HG03521 (cell line): ENCODE results near the gene VGLL4.
"Not testable (repeated sequence)": the region's sequence is repeated elsewhere in the genome, so short reads cannot be mapped to it uniquely, and the experiment has no call there.

Source experiments
- ATAC-seq: cut with Tn5 transposase; IDR thresholded peaks from one replicate; pipeline ENCODE4 v1.9.1; 2021; ENCODE audit warnings: mild to moderate bottlenecking, moderate library complexity; ENCODE audit not compliant: unreplicated experiment

The VGLL4 gene

DNA sequence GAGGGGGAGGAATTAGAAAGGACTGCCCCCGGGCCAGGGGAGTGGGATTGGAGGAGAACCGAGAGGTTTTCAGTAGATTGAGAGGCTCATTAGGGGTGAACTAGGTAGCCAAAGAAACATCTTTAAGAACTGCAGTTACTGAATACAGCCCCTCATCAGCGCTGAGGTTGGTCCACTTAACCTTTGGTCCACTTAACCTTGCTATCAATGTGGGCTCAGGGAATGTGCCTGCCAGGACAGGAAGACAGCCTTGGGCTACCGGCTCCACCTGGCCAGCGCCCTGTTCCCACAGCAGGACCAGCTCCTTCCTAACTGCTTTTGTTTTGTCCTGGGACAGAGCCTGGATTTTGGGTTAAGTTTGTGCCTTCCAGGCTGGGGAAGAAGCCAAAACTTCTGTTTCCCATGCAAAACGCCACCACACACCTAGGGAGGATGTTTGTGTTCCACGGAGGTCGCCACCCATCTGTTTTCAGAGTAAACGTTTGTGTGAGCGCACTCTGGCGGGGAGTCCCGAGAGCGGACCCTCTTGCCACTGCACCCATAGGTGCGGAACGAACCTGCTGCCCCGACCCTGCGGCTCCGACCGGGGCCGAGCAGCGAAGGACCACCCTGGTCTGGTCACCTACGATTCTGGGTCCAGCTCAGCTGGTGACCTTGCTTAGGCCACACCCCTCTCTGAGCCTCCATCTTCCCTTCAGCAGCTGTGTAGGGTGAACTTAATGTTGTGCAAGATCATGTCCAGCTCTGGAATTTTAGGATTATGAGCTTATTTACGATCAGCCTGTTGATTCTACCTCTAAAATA, 107.4 kb downstream of the VGLL4 start:
- ATAC-seq: no peak

DNA sequence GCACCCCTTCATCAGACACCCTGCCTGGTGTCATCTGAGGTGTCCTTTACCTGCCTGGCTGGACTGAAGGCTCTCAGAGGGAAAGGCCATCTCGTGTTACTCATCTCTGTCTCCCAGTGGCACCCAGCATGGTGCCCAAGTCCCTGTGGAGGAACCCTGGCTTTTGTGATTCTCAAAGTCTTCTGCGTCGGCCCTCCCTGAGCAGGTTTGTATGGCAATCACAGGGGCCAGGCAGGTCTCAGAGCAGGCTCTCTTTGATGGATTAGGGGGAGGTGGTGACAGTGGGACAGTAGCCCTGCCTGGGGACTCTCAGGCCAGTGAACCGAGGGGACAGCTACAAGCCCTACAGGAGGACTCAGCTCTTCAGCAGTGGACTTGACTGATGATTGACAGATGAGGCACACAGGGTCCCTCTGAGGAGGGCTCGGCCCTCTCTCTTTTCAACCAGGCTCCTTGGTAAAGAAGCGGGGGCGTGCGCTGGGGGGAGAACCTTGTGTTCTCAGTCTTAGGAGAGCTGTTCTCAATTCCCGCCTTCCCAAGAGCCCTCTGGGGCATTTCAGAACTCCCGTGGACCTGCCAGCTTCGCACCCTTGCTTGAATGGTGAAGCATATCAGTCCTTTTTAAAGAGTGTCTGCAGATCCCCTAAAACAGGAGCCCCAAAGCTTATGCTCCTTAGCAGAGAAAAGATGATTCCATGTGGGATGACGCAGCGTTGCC, 108.3 kb downstream of the VGLL4 start:
- ATAC-seq: no peak

DNA sequence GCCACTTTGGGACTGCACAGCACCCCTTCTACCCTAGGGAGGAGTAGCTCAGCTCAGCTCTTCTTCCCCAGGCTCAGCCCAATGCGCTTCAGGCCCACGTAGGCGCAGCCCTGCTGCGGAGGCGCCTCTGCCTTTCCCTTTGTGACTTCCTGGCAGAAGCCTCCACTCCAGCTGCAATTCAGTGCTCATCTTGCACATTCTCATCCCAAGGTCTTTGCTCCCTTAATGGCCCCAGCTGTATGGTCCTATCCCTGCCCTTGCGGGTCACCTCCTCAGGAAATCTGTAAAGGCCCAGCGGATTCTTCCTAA, 109.0 kb downstream of the VGLL4 start:
- ATAC-seq: no peak

DNA sequence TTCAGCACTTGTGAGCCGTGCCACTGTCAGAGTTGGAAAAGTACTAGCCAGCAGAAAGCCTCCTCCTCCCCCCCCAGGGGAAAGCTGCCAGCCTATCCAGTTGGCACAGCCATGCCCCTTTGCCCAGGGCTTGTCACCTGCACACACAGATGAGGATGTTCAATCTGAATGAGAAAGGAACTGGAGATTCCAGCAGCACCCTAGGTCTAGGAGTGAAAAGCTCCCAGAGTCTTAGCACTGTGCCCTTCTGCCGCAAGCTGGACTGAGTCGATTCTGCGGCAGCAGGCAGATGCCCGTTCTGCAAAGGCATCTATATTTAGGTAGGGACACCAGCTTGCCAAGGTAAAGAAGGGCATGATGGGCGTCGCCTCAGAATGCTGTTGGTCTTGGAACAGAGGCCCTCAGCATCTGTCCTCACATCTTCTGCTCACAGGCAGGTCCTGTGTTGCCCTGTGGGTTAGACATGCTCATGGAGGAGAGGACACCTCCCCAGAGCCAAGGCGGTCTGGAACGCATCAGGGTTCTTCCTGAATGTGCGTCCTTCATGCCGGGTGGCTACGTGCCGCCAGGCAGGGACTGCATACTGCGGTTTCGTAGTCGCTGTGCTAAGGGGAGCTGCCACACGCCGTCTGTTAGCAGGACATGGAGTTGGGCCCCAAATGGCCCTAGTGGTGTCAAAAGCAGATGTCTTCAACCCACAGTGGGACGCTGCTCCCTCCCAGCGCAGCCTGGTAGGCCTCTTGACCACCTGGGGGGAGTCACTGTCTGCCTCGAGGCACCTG, 109.5 kb downstream of the VGLL4 start:
- ATAC-seq: no peak

DNA sequence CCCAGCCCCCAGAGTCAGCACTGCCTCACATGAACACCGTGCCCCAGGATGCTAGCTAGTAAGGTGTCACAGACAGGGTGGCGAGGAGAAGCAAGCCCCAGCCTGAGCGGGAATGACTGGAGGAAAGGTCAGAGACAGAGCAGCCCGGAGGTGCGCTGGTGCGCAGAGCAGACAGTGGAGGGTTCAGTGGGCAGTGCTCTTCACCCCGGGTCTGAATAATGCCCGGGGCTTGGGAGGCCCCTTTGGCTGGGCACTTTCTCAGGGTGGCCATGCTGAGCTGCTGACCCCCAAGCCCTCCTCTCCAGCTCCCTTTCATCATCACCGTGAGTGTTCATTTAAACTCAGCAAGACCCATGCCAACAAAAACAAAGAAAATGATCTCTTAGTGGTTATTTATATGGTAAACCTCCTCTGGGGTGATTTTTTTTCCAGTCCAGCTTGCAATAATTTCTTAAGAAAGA, 110.8 kb downstream of the VGLL4 start:
- no peak for ATAC-seq

DNA sequence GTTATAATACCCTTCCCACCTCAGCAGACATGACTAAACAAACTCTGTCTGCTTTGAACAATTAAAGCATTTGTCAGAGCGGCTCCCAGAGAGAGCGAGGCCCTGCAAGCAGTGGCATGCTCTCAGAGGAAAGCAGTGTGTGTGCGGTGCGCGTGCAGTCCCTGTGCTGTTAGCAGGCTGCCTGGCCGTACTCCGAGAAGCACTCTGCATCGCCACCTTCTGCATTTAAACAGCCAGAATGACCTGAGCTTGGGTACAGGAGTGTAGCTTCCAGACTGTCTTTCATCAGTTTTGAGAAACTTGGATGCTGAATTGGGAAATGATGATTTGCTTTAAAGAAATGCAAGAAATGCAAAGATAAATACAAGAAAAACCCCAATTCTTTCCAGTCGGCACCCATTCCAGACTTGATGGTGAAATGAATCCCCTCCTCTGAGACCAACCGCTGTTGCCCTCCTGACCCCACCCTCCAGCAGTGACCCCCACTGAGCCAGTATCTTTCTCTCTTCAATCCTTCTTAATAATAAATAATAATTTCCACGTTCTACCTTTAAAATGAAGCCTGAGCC, 113.5 kb downstream of the VGLL4 start:
- no peak for ATAC-seq

DNA sequence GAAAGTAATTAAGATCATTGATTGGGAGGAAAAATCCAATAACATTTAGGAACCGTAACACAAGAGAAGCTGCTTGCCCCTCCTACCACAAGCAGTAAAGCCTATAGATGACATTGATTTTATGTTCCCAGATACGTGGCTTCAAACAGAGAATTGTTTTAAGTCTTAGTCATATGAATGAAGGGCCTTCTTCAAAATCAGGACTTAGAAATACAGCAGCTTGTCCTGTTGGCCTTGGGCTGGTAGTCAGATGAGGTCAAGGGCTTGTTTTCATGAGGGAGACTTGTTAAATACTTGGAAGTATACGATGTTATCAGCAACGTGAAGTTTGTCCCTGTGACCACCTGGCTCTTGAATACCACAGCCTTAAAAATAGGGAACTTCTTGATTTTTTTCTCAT, 114.4 kb downstream of the VGLL4 start:
- ATAC-seq: no peak

DNA sequence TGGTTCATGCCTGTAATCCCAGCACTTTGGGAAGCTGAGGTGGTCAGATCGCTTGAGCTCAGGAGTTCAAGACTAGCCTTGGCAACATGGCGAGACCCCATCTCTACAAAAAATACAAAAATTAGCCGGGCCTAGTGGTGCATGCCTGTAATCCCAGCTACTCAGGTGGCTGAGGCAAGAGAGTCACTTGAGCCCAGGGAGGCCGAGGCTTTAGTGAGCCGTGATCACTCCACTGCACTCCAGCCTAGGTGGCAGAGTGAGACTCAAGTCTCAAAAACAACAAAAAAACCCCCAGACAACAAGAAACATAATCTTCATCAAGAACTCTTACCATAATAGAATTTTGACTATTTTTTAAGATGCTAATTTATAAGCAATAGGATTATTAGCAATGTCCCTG, 117.6 kb downstream of the VGLL4 start:
- ATAC-seq: not testable (repeated sequence)

DNA sequence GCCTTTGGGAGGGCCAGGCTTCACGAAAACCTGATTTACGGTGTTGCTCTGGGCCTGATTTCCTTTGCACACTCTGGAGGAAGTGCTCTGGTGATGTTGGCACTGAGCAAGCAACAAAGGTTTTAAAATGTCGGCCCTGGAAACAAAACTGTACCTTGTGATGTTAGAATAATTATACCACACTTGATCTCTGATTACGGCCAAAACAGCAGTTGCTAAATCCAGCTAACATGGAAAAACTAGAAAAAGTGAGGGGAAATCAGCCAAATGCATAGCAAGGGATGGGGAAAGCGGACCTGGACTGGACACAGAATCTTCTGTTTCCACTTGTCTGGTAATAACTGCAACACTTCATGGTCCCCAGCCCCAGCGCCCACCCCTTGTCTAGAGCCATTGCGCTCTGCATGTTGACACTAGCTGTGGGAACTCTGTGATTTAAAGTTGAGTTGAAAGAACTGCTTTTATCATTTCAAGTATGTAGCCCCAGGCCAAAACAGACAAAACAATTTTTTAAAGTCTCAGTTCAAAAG, 120.1 kb downstream of the VGLL4 start:
- ATAC-seq: no peak

DNA sequence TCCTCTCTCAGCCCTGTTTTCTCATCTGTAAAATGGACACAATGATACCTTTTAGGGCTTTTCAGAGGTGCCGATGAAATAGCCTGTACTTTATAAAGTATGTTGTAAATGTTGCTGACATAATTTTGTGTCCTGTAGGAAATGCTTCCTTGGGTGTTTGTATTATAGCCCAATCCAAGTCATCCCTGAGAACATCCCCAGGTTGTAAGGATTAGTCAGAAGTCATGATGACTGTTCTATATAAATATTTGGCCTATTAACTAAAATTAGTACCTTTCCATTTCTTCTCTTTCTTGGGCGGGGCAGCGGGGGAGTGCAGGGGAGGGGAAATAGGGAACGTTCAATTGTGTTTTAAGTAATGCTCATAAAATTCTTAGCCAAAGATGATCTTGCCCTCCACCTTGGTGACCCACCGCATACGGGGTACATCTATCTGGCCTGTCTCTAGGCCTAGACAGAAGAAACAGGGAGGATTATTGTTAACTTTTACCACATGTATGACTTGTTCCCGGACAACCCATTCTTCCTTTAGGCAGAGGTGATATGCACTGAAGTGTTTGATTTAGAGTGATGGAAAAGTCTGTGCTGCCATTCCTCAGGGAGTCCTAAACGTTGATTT, 120.7 kb downstream of the VGLL4 start:
- ATAC-seq: no peak

DNA sequence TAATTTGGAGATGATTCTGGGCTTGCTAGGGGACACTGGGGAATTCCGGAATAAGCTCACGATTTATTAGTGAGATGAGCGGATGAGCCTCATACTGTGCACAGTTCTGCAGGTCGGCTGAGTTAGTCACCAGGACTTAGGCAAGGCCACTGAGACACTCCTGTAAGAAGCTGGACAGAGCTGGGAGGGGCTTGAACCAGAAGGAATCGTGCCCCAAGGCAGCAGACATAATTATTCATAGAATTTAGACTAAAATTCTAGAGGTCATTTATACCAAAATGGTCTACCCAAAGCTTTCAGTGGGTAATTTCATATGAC, 121.4 kb downstream of the VGLL4 start:
- ATAC-seq: no peak

DNA sequence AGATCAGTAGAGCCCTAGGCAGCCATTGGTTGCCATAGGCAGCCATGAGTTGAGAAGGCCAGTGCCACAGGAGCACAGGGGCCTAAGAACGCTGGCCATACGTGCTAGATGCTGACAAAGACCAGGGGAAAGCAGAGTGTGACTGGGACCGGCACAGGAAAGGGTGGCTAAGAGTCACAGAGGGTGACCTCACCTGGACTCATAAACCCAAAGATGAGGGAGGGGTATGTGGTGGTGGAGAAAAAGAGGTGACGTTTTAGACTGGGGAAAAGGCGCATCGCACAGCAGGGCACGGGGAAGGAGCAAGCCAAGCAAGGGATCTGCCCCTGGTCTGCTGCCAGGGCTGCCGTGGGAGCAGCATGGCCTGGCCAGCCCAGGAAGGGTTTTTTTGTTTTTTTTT, 122.5 kb downstream of the VGLL4 start:
- ATAC-seq: no peak

DNA sequence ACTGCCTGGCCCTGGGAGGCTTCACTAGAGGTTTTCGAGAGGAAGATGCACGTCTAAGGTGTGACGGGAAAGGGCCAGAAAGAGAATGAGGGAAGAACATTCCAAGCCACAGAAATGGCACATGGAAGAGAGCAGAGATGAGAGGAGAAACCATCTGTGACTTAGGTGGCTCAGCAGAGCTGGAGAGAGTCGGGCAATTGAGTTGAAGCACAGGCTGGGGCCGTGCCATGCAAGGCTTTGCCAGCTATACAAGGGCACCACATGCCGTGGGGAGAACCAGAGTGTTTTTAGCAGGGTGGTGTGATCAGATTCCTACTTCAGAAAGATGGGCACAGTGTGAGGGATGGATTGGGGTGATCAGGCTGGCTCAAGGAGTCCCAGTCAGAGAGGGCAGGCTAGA, 126.1 kb downstream of the VGLL4 start:
- no peak for ATAC-seq

DNA sequence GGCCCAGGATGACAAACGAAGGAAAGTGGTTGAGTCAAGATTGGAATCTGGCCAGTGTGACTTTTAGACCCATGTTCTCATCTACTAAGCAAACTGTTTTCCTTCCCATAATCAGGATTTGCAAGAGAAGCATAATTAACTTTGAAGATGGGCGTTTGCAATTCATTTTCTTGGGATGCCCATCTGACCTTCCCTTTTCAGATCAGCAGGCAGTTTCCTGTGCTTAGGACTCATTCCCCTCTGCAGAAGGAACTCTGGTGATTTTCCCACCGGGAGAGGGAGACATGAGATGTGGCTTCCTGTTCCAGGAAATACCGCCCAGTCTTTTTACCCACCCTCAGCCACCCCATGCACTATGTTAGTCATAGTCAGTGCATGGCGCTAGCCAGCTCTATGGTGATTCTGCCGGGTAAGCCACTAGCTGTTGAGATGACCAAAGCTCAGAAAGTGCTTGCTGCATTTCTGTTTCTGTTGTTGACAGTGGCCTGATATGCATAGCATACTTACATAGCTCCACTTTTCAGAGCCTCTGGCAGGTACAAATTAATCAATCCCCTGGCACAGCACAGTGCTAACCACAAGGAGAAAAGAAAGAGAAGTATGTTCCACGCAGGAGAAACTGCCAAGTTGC, 129.4 kb downstream of the VGLL4 start:
- no peak for ATAC-seq

DNA sequence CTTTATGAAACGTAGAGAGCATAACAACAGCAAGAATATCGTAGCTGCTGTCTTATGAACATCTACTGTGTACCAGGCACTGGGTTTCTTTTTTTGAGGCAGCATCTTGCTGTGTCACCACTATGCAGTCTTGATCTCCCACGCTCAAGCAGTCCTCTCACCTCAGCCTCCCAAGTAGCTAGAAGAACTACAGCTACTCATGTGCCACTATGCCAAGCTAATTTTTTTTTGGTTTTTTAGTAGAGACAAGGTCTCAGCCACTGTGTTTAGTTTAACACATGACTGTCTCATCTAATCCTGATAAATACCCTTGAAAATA, 129.9 kb downstream of the VGLL4 start:
- ATAC-seq: no peak

DNA sequence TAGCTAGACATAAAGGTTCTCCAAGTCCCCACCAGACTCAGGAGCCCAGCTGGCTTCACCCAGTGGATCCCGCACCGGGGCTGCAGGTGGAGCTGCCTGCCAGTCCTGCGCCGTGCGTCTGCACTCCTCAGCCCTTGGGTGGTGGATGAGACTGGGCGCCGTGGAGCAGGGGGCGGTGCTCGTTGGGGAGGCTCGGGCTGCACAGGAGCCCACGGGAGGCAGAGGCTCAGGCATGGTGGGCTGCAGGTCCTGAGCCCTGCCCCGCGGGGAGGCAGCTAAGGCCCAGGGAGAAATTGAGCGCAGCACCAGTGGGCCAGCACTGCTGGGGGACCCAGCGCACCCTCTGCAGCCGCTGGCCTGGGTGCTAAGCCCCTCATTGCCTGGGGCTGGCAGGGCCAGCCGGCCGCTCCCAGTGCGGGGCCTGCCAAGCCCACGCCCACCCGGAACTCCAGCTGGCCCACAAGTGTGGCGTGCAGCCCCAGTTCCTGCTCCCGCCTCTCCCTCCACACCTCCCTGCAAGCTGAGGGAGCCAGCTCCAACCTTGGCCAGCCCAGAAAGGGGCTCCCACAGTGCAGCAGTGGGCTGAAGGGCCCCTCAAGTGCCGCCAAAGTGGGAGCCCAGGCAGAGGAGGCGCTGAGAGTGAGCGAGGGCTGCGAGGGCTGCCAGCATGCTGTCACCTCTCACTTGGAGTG, 130.4 kb downstream of the VGLL4 start:
- not testable (repeated sequence) for ATAC-seq

DNA sequence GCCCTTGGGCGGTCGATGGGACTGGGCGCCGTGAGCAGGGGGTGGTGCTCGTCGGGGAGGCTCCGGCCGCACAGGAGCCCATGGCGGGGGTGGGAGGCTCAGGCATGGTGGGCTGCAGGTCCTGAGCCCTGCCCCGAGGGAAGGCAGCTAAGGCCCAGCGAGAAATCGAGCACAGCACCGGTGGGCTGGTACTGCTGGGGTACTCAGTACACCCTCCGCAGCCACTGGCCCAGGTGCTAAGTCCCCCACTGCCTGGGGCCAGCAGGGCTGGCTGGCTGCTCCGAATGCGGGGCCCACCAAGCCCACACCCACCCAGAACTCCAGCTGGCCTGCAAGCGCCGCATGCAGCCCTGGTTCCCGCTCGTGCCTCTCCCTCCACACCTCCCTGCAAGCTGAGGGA, 132.1 kb downstream of the VGLL4 start:
- not testable (repeated sequence) for ATAC-seq

DNA sequence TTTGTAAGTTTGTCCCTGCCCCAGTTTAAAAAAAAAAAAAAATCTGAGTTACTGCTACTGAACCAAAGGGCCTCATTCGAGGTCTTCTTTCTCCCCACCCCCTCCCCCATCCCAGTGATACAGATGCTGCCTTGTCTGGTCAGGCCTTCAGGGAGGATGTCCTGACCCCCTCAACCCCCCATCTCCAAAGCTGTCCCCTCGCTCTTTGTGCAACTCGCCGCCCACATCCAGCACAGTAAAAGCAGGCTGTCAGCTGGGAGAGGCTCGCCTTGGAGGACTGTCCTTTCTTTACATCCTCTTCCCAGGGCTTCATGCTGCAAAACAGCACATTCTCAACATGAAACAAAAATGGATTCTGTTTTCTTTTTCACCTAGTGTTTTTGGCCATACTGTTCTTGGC, 133.4 kb downstream of the VGLL4 start:
- no peak for ATAC-seq

DNA sequence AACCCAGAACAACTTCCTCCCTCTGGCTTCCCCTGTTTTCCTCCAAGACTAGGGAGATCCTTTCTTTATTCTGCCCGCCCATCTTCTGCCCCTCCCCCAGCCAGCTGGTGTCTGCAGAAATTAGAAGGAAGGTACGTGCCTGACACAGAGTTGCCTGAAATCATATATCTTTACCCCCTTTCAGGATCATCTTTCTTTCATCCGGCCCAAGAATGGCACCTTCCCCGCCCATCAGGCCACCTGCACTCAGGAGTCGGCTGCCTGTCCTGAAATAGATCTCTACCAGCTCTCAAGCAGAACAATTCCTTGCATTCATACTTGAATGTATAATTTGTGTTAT, 133.7 kb downstream of the VGLL4 start:
- no peak for ATAC-seq
